ENCODE measurements around the gene ARL6IP4. TPM values are rescaled to one million over a fixed set of nuclear protein-coding genes. Genes with fewer than 3 reads are reported as not detected.
"Not testable (repeated sequence)": the region's sequence is repeated elsewhere in the genome, so short reads cannot be mapped to it uniquely, and the experiment has no call there.

ARL6IP4 gene
- total and polyA plus RNA-seq, 11 donors, result 123 to 325 (median 148) TPM

DNA sequence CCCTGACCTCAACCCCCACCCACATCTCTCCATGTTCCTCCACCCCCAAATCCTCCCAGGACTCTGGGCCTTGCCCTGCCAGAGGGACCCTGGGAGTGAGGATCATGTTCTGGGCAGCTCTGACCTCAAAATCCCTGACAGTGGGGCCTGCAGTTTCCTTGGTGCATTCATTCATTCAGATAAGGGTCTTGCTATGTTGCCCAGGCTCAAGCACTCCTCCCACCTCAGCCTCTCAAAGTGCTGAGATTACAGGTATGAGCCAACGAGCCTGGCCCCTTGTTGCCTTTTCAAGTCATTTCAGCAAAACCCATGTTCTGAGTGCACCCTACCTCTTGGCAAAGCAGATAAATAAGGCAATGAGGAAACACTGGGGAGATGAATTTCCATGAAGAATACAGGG, 29.6 kb downstream of the ARL6IP4 start:
- peak in 1 of 5 donors; percentile 7 for DNase-seq
- Histone ChIP-seq H3K27me3 (no peaks in the 10 kb centered on the region), H3K9me3 (no peaks in the 10 kb centered on the region), H3K27ac (no peak overlapping the region), H3K36me3 (peaks cover 0 to 68% (median 54%) of the 10 kb centered on the region in 9 donors), H3K4me3 (no peak overlapping the region), H3K4me1 (no peaks in the 10 kb centered on the region)
- TF ChIP-seq POLR2A (IDR thresholded peaks at IDR 0.05), result no peak
- TF ChIP-seq, protein P1, sequence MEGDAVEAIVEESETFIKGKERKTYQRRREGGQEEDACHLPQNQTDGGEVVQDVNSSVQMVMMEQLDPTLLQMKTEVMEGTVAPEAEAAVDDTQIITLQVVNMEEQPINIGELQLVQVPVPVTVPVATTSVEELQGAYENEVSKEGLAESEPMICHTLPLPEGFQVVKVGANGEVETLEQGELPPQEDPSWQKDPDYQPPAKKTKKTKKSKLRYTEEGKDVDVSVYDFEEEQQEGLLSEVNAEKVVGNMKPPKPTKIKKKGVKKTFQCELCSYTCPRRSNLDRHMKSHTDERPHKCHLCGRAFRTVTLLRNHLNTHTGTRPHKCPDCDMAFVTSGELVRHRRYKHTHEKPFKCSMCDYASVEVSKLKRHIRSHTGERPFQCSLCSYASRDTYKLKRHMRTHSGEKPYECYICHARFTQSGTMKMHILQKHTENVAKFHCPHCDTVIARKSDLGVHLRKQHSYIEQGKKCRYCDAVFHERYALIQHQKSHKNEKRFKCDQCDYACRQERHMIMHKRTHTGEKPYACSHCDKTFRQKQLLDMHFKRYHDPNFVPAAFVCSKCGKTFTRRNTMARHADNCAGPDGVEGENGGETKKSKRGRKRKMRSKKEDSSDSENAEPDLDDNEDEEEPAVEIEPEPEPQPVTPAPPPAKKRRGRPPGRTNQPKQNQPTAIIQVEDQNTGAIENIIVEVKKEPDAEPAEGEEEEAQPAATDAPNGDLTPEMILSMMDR (IDR thresholded peaks at IDR 0.05), result no peak
- intact Hi-C loops (cut with DNase I), result no loop called here
- WGBS, 4 donors, result 87 to 100% (median 97%) methylated on average over 1 of the region's 1 CpG
- ATAC-seq, result no peak

DNA sequence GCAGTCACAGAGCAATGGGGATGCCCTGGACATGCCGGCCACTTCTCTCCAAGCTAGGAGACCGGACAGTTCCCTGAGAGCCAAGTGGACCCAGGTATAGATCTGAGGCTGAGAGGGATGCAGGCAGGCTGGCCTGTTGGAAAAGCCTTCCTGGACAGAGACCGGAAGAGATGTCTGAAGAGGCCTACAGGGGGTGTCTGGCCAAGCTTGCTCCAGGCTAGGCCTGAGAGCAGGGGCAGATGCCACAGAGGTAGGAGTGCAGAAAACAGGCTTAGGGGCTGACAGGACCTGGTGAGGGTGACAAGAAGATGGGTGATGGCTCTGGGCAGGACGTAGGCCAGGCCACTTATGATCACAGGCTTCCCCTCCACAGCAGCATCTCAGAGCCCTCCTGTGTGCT, 30.2 kb downstream of the ARL6IP4 start:
- Histone ChIP-seq H3K36me3 (peaks cover 0 to 64% (median 49%) of the 10 kb centered on the region in 9 donors), H3K4me1 (no peaks in the 10 kb centered on the region), H3K27ac (no peak overlapping the region), H3K9me3 (no peaks in the 10 kb centered on the region), H3K27me3 (no peaks in the 10 kb centered on the region), H3K4me3 (no peak overlapping the region)
- WGBS, 4 donors, result 92 to 96% (median 94%) methylated on average over 4 of the region's 4 CpGs
- DNase-seq, result no peak
- intact Hi-C loops (cut with DNase I), result no loop called here
- no peak for TF ChIP-seq POLR2A (IDR thresholded peaks at IDR 0.05)
- TF ChIP-seq, protein P1 (IDR thresholded peaks at IDR 0.05), result no peak
- peak in 1 of 4 donors; percentile 17 for ATAC-seq

GRCh38 chr12:123011701-123012100, 31.2 kb downstream of the ARL6IP4 start:
- WGBS, 4 donors, result 80 to 95% (median 86%) methylated on average over 6 of the region's 6 CpGs
- intact Hi-C loops (cut with DNase I), result no loop called here
- Histone ChIP-seq H3K27me3 (no peaks in the 10 kb centered on the region), H3K27ac (no peak overlapping the region), H3K9me3 (no peaks in the 10 kb centered on the region), H3K4me3 (no peak overlapping the region), H3K4me1 (no peaks in the 10 kb centered on the region), H3K36me3 (peaks cover 0 to 64% (median 44%) of the 10 kb centered on the region in 9 donors)
- no peak for ATAC-seq
- no peak for DNase-seq
- no peak for TF ChIP-seq POLR2A (IDR thresholded peaks at IDR 0.05)
- TF ChIP-seq, protein P1 (IDR thresholded peaks at IDR 0.05), result no peak

GRCh38 chr12:123013185-123014095, 33.0 kb downstream of the ARL6IP4 start:
- Histone ChIP-seq H3K9me3 (no peaks in the 10 kb centered on the region), H3K27ac (no peak overlapping the region), H3K36me3 (peaks cover 0 to 48% (median 28%) of the 10 kb centered on the region in 9 donors), H3K27me3 (no peaks in the 10 kb centered on the region), H3K4me3 (no peak overlapping the region), H3K4me1 (no peaks in the 10 kb centered on the region)
- DNase-seq, result no peak
- ATAC-seq, result peak in 1 of 4 donors; percentile 23
- 93 to 98% (median 95%) methylated on average over 16 to 19 of the region's 19 CpGs for WGBS, 4 donors
- no peak for TF ChIP-seq POLR2A (IDR thresholded peaks at IDR 0.05)
- TF ChIP-seq, protein P1 (IDR thresholded peaks at IDR 0.05), result no peak
- intact Hi-C loops (cut with DNase I), result no loop called here

DNA sequence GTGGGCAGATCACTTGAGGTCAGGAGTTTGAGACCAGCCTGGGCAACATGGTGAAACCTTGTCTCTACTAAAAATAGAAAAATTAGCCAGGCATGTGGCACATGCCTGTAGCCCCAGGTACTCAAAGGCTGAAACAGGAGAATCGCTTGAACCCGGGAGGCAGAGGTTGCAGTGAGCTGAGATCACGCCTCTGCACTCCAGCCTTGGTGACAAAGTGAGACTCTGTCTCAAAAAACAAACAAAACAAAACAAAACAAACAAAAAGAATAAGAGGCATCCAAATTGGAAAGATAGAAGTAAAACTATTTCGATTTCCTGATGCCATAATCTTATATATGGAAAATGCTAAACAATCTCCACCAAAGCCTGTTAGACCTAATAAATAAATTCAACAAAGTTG, 34.0 kb downstream of the ARL6IP4 start:
- H3K27ac ChIP-seq; ATAC-seq; H3K9me3 ChIP-seq; intact Hi-C loops (cut with DNase I); H3K4me3 ChIP-seq; DNase-seq; H3K4me1 ChIP-seq; H3K27me3 ChIP-seq: not testable (repeated sequence)
- WGBS, 4 donors, result 93 to 96% (median 95%) methylated on average over 4 of the region's 4 CpGs
- H3K36me3 ChIP-seq, result peaks cover 0 to 38% (median 18%) of the 10 kb centered on the region in 9 donors
